GM19328 (cell line): ENCODE measurements around the gene EOMES.

Source experiments
- ATAC-seq: cut with Tn5 transposase; IDR thresholded peaks from one replicate; pipeline ENCODE4 v1.9.1; 2021; ENCODE audit warnings: mild to moderate bottlenecking, moderate library complexity; ENCODE audit not compliant: unreplicated experiment

Gene EOMES

DNA sequence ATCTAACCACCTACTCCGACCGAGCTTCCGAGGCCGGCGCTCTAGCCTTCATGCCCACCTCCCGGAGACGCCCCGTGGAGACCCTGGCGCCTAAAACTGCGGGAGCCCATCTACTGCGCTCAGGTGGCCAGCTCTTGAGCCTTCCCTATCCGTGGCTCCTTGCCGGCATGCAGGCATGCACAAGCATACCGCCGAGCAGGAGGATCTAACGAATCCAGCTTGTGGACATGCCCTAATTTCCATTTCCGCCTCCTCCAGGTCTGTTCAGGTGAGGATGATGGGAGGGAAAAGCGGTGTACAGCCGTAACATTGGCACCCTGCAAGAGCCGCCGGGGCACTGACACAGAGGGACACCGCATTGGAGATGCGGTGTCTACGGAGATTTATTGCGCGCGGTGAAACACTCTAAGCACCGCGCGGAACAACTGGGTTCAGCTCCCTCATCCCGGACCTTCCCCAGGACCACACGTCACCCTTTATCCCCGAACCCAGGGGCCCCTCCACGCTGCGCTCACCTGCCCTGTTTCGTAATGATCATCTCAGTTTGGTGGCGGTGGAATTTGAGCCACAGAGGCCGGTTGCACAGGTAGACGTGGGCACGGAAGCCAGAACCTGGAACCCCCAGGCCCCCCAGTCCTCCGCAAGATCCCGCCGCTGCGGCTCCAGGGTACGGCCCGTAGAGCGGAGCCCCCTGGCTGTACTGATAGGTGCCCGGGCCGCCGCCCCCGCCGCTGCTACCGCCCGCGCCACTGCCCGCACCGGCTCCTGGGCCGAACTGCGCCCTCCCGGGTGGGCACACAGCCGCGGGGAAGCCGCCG lies 1.0 kb downstream of the EOMES start:
- no peak for ATAC-seq

DNA sequence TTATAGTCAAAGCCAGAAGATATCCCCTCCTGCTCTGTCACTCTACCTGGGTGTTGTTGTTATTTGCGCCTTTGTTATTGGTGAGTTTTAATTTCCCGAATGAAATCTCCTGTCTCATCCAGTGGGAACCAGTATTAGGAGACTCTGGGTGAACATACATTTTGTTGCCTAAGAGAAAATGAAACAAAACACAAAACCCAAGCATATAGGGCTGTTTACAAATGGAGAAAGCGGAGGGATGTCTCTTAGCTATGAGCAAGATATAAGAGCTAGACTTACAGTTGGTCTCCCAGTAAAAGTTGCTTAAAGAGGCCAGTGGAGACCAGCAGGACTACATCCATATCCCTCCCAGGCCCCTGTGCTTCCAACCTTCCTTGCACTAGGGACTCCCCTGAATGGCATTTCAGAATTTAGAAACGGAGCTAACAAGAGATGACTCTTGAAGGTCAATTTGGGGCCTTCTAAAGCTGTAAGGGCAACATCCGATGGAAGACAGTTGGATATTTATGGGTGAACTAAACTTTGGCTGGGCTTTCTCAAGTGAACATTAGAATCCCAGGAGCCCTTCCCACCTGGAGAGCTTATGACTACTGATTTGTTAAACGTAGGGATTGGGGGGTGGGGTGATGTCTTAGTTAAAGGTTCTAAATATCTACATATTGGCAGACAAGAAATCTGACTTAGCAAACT lies 2.7 kb downstream of the EOMES start:
- no peak for ATAC-seq

DNA sequence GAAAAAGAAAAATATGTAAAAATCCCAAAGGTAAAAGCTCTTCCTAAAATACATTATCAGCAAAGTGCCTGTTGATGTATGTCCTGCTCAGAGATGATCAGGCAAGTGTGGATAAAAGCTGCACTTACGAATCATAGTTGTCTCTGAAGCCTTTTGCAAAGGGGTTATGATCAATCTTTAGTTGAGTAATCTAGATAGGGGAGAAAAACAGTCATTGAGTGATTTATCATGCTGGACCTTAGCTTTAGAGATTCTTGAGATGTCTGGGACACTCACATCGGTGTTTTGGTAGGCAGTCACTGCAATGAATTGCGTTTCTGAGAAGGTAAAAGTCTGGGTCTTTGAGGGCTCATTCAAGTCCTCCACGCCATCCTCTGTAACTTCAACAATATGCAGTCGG lies 3.7 kb downstream of the EOMES start:
- ATAC-seq: no peak

DNA sequence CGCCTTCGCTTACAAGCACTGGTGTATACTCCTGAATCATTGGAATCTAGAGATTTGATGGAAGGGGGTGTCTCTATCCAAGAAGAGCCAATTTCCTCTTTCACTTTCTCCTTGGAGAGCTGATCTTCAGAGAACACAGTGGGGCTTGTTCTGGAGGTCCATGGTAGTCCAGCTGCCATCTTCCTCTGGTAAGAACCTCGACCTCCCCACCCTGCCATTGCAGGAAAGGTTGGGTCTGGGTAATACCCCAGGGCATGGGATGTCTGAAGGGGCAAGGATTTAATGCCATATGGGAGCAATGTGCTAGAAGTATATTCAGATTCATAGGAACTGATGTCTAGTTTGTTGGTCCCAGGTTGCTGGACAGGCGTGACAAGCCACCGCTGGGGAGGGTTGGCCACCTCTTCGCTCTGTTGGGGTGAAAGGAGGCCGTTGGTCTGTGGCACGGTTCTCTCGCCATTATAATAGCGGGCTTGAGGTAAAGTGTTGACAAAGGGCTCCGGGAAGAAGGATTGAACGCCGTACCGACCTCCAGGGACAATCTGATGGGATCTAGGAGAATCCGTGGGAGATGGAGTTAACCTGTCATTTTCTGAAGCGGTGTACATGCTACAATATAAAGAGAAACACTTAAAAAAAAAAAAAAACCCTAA lies 4.8 kb downstream of the EOMES start:
- ATAC-seq: no peak

DNA sequence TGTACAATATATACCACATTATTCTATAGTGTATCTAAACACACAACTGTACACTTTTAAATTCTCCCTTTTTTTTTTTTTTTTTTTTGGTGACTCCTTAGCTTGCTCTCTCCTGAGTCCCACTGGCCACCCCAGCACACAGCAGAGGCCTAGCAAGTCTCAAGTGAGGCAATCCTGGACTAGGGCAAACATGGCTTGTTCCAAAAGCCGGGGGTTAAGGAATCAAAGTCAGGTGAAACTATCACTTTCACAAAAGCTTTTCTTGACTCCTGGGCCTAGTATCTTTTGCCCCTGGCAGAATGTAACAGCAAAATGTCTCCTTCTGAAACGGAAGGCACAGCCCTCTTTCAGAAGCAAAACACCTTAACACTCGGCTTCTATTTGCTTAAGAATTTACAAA lies 5.8 kb downstream of the EOMES start:
- no peak for ATAC-seq

DNA sequence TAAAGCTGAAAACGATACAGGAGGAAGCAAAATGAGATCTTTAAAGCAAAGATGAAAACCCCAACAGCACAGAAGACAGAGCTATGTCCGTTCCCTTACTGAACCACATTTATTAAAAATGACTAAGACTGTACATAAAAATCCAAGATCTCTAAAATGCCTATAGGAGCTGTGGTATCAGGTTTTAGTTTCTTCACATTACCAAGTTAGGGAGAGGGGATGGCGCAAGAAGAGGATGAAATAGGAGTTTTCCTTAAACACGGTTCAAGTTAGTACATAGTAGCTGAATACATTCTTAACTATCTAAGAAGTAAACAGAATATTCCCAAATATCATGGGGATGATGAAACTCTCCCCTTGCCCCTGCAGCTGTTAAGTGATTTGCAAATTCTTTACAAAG lies 6.3 kb downstream of the EOMES start:
- ATAC-seq: no peak

DNA sequence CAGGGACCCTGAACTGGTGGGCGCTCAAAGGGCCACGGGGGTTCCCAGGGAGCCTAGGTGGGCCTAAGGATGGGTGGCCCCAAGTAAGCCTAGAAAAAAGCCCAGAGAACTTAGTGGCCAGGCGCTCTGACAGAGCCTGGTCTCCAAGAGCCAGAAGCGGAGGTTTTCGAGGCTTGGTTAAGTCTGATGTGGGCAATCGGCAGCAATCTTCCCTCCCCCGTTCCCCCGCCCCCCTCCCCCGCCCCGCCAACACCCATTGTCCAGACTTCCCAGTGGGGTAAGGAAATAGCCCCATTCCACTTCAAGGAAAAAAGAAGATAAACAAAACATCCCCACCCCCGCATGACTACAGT lies 6.7 kb downstream of the EOMES start:
- no peak for ATAC-seq

DNA sequence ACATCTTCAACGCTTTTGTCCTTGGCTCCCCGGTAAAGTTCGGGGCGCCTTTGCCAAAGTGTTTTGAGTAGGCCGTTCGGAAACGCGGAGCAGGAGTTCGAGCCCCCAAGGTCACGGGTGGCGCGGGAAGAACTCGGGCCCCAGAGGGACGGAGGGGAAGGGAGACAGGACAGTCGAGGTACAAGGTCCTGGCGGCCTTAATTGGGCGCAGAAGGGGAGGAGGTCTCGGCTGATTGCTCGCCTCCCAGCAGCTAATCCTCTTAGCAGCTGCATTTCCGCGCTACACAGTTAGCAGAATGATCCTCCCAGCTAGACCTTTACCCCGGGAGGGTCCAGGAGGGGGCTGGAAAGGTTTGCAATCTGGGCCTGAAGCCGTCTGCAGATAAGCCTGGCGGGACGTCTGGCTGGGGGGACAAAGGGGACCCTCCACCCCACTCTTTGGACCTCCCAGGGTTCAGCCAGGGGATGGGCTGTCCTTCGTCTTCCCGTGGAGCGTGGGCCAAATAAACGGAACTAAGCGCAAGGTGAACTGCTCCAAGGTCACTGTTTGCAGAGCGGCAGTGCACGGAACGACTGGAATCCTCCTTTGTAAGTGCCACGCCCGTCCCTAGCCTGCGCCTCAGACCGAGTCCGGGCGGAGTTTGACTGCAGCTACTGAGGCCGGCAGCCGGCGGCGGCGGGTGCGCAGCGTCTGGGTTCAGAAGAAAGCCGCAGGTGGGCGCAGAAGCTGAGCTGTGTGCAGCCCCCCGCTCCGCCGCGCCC lies 7.2 kb downstream of the EOMES start:
- ATAC-seq: no peak

DNA sequence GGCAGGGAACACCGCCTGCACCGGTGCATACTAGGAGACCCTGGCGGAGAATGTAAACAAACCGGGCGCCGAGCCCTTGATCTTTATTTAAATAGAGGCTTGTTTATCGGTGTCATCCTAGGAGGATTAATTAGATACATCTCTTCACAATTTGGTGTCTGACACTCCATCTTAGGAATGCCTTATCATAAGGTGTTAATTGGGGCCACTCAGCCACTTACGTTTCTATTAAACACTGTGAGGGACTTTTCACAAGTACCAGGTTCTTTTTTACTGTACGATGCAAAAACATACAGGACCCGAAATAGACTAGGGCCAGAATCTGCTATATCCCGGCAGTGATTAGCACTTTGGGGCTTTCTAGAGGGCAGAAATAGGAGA lies 8.0 kb downstream of the EOMES start:
- no peak for ATAC-seq

DNA sequence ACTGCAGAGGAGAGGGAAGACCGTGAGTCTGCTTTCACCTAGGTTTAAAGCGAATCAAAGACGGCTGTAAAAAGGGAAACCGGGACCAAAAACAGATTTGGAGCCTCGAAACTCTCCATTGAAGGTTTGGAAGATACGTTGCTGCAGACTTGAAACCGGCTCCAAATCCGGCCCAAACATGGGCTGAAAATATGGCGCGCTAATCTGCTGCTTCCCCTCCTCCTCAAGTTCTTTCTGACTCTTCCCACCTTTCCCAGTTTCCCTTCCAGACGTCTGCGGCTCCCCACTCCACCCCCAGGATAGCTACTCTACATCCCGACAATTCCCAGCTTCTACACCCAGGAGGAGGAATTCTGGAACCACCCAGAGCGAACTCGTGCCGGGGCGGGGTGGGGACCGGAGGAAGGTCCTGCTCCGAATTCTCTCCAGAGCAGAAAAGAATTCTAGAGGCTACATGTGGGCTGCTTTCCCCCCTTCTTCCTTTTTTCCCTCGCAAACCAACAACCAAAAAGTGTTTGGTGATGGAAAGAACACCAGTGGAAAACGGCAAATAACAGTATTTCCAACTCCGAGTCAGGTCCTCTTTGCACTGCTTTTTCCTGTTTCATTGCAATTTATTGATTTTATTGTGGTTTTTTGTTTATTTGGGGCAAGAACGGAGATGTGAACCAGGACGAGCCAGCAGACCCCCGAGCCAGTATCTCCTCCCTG lies 8.5 kb downstream of the EOMES start:
- ATAC-seq: no peak

DNA sequence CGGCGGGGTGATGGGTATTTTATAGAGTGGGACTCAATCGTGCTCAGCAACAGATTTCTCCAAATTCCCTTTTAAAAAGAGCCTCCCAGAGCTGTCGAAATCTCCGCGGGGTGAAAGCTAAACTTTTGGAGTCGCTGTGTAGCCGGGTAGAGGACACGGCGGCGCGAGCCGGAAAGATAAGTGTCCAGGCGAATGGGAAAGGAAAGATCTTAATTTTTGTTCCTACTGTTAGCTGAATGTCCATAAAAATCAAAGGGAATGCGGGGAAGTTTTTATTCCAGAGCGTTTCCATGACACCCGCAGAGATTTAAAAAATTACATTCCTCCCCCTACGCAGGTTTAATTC lies 9.1 kb downstream of the EOMES start:
- ATAC-seq: no peak

DNA sequence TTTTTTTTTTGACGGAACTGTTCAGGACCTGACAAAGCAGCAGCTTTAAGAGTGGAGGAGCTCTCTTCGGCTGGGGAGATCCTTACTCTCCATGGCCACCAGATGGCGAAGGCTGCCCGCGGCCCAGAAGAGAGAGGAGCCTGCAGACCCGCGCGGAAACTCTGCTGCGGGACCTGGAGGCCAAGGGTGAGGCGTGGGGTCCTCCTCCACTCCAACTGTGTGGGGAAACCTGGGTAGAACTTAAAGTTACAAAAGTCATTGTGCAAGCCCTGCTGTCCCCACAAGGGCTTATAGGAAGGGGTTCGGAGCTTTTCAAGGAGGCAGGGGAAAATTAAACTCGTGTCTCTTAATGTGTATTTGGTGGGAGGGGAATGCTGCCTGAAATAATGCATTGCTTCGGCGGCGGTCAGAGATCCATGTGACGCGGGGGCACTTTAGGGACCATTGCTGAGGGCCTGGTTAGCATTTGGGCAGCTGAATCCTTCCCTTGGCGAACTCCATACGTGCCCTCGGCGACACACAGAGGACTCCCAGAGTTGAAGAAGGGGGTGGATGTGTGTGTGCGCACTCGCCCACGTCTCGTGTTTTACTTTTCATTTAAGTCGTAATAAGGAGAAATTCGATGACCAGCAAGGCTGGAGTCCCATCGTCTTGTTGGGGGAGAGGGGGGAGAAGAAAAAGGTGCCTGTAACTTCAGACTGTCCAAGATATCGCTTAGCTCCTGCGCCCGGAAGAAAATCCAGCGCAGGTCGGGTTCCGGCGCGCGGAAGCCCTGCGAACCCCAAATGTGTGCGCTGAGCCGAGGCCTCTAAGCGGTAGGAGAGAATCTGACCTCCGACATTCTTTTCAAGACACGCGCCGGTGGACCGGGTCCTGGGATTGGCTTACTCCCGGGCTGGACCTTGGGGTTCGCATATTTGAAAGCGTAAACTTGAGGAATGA lies 9.7 kb downstream of the EOMES start:
- ATAC-seq: peak; percentile 96

DNA sequence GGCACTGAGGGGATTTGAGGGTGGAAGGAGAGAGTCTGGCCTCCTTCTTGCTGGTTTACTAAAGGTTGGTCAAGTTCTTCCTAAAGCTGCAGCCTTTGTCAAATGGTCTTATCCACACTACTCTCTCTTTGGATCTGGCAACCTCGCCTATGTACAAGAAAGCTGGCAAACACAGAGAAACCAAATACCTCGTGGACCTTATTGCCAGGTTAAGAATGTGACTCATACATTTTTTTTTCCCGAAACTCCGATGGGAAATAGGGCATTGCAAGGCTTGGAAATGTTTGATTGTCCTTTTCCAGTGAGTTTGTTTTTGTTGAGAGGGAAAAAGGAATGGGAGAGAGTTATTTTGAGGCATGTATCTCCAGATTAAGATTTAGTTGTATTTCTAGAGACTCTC lies 13.9 kb downstream of the EOMES start:
- no peak for ATAC-seq

DNA sequence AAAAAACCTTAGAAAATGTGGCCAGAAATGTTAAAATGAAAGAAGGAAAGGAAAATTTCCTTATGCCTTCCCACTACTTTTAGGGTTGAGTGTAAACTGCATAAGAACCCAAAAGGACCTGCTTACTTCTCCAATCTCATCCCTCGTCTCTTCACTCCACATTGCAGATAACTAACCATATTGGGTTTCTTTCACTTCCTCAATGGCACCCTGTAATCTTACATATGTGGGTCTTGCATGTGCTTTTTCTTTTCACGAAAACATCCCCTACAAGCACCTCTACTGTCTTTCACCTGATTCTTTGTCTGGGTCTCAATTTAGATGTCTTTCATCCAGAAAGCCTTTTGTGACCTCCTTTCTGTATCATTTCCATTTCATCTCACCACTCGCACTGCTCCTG lies 23.1 kb downstream of the EOMES start:
- ATAC-seq: no peak

DNA sequence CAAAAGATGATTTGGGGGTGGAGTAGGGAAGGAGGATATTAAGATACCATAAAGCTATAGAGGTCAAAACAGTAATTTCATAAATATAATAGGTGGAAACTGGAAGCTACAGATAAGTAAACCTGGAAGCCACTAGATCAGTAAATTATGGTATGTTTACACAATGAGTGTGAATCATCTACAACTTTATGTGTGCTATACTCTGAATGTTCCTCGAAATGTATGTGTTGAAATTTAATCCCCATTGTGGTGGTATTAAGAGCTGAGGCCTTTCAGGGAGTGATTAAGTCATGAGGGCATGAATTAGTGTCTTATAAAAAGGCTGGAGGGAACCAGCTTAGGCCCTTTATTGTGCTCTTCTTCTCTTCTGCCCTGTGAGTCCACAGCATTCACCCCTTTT lies 25.2 kb downstream of the EOMES start:
- ATAC-seq: no peak

DNA sequence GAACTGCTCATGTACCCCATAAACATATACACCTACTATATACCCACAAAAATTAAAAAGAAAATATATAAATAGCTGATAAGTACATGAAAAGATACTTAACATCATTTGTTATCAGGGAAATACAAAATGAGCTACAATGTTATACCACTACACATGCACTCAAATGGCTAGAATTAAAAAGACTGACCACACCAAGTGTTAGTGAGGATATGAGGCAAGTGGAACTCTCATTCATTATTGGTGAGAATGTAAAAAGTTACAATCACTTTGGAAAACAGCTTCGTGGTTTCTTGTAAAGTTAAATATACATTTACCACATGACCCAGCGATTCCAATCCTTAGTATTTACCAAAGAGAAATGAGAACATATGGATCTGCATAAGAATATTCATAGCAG lies 26.5 kb downstream of the EOMES start:
- ATAC-seq: no peak

DNA sequence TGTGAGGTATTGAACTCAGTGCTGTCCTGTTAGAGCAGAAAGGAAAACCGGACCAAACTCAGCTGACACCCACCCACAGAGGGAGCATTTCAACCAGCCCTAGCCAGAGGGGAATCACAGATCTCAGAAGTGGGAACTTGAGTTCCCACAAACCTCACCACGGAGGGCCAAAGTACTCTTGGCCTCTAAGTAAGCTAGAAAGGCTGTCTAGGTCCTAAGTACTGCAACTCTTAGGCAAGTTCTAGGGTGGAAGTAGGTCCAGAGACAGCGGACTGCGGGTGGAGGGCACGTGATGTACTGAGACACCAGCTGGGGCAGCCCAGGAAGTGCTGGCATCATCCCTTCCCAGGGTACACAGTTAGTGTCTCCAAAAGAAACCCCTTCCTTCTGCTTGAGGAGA lies 34.1 kb downstream of the EOMES start:
- no peak for ATAC-seq

DNA sequence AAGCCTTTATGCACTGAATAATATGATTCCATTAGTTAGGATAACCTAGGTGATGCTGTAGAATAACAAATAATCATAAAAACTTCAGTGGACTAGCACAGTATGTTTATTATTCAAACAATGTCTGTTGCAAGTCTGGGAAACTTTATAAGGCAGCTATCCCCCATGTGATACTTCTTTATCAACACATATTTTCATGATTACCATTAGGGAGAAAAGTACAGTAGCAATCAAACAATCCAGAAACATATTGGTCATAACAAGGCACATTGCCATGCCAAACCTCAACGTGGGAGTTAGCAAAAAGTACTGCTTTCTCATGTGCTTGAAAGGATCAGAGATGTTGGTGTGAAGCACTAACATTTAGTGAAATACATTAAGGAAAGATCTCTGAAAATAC lies 35.5 kb downstream of the EOMES start:
- ATAC-seq: no peak

DNA sequence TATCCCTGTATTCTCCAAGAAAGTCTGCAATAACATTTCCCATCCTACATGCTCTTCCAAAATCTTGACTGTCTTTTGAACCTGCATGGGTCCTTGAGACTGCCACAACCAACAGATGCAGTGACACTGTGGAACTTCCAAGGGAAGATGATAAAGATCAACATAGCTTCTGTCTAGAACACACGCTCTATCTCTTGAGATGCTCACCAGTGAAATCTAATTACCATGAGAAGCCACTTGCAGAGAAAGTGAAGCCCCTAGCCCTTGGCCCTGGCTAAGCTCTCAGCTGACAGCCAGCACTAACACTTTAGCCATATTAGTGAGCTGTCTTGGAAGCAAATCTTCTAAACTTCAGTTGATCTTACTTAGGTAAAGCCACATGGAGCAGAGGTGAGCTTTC lies 36.6 kb downstream of the EOMES start:
- ATAC-seq: no peak

DNA sequence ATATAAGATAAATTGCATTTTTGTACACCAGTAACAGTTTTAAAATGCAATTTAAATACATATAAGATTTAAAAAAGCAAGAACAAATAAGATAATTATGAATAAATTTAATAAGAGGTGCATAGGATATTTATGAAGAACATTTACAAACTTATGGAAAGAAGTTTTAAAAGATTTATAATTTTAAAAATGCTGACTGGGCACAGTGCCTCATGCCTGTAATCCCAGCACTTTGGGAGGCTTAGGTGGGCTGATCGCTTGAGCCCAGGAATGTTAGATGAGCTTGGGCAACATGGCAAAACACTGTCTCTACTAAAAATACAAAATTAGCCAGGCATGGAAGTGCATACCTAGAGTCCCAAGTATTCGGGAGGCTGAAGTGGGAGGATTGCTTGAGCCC lies 37.8 kb downstream of the EOMES start:
- no peak for ATAC-seq
